HG02884 (cell line): ENCODE results near the gene SLC16A11.
"Not testable (repeated sequence)": the region's sequence is repeated elsewhere in the genome, so short reads cannot be mapped to it uniquely, and the experiment has no call there.

Source experiments
- ATAC-seq: cut with Tn5 transposase; IDR thresholded peaks from one replicate; pipeline ENCODE4 v1.9.1; 2021; ENCODE audit warnings: mild to moderate bottlenecking, moderate library complexity; ENCODE audit not compliant: unreplicated experiment

SLC16A11 gene

GRCh38 chr17:7060165-7060891, 16.4 kb upstream of the SLC16A11 start:
- ATAC-seq = no peak

DNA sequence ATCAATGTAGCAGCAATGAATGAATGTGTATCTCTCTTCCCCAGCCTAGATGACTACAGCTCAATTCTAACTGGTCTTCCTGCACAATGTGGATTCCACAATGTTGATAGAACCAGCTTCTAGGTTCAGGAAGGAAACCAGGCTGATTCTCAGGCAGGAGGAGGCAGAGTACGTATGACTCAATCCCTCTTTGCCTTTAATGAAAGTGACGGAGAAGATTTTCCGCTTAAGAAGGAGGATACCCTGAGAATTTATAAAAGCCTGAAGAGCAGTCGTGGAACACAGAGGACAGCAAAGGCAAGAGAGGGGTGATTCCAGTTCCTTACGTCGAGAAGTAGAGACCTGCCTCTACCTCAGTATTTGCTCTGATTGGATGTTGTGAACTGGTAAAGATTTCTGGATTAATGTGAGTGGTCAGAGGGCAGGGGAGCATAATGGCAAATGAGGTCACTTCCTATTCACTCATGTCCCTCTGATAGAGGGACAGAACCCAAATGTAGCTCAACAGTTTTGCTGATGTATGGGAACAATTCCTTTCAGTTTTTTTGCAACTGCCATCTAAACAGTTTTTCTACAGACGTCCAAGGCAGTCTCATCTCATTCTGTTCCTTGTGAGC, 15.0 kb upstream of the SLC16A11 start:
- ATAC-seq = no peak

GRCh38 chr17:7056386-7056785, 12.5 kb upstream of the SLC16A11 start:
- no peak for ATAC-seq

GRCh38 chr17:7050583-7050982, 6.7 kb upstream of the SLC16A11 start:
- ATAC-seq = not testable (repeated sequence)

DNA sequence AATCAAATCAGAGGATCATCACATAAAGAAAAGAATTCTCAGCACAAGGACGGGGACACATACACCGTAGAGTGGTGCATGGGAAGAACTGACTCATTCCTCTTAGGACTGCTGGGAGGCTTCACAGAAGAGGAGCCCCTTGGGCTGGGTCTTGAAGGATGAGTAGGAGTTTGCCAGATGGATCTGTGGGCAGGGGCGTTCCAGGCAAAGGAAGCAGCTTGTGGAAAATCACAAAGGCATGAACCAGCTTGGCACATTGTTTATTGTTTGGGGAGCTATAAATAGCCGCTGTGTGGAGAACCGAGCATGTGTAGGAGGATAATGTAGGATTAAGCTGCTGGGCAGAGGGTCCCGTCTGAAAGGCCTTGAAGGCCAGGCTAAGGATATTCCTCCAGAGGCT, 5.1 kb upstream of the SLC16A11 start:
- ATAC-seq = no peak

DNA sequence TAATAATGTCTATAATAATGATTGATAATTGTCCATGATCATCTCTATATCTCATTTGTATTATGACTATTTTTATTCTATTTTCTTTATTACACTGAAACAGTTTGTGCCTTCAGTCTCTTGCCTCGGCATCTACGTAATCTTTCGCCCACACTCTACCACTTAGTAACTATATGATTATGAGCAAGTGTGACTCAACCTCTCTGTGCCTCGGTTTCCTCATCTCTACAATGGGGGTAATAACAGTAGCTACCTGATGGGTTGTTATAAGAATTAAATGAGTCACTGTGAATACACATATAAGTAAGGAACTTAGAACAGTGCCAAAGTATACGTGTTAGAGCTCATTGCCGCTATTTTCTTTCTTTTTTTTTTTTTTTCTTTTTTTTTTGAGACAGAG, 3.7 kb upstream of the SLC16A11 start:
- no peak for ATAC-seq

GRCh38 chr17:7046725-7047397, 3.0 kb upstream of the SLC16A11 start:
- ATAC-seq = not testable (repeated sequence)

DNA sequence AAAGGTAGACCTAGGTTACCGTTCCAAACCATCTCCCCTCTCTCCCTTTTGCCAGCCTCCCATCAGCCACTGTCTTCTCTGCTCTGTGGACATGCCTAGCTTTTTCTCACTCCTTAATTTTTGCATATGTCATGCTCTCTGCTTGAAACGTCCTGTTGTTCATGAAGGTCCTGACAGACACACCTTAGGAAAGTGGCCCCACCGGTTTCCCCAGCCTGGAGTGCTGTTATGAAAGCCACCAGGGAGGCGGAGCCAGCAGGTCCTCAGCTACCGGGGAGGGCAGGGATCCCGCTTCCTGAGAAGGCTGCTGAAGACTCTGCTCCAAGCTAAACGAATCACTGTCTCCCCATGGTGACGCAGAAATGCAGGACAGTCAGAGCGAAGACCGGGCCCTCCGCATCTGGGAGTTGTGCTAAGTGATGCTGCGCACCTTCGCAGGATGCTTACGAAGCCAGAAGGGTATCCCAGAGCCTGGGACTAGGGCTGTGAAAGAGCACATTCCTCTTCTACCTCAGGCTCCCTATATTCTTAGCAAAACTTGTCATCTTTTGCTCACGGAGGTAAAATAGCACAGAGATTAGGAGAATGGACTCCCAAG, 2.3 kb upstream of the SLC16A11 start:
- ATAC-seq = no peak

DNA sequence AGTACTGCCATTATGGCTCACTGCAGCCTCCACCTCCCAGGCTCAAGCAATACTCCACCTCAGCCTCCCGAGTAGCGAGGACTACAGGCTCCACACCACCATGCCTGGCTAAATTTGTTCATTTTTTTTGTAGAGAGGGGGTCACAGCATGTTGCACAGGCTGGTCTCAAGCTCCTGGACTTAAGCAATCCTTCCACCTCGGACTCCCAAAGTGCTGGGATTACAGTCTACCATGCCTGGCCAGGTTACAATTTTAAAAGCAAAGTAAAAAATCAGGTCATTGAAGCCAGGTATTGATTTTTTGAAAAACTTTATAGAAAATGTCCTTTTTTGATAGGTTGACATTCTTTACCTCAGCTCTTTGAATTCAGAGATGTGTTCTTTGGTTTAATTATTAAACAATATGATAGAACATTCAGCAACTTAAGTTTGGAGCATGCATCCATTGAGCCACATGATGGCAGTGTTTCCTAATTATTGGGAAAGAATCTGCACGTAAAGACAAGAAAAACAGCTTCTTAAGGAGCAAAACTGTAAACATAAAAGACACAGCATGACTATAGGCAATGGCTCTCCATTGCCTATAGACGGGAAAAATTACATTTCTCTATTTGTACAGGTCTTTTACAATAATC, 1.7 kb upstream of the SLC16A11 start:
- ATAC-seq = no peak

DNA sequence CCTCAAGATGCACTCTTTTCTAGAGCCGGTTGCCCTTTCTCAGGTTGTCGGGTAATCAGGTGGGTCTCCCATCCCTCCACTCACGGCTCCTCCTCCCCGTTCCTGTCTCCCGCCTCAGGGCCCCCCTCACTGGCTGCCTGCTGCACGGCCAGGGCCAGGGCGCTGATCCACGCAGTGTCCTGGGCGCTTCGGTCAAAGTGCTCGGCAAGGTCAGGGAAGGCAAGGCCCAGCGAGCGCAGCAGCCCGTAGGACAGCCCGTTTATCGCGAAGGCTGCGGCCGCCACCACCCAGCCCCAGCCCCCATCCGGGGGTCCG, 753 bp downstream of the SLC16A11 start:
- ATAC-seq = no peak

- no peak for ATAC-seq
Observed at GRCh38 chr17:7042501-7043181, 1.3 kb downstream of the SLC16A11 start.

DNA sequence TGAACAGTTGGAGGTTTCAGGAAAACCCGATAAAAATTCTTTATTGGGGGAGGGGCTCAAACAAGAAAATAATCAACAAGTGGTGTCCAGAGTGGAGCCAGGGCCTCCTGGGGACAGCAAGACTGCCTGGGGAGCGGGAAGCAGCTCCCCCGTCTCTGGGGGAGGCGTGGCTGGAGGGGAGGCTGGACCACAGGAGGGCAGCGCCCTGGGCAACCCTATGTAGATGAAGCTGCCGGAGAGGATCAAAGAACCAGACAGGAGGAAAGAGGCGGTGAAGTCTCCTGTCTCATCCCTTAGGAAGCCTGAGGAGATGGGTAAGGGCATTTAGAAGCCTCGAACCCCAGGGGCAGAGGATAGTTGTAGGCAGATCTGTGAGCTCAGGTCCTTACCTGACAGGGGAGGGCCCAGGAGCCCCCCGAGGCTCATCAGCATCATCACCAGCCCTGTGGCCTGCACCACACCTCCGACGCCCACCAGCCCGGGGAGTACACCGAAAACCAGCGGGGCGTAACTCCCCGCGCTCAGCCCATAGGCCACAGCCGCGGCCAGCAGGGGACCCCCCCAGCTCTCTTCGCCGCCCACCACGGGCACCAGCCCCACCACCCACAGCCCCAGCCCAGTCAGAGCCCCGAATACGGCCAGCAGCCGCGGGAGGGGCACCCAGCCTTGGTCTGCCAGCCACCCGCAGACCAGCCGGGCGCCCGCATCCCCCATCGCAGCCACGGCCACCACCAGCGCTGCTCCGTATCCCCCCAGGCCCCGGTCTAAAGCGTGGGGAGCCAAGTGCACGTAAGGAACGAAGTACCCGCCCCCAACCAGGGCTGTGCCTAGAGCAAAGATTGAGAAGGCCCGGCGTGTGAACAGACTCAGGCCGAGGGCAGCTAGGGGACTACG, 2.0 kb downstream of the SLC16A11 start:
- no peak for ATAC-seq

- ATAC-seq = no peak
Observed at GRCh38 chr17:7039832-7040231, 4.1 kb downstream of the SLC16A11 start.

DNA sequence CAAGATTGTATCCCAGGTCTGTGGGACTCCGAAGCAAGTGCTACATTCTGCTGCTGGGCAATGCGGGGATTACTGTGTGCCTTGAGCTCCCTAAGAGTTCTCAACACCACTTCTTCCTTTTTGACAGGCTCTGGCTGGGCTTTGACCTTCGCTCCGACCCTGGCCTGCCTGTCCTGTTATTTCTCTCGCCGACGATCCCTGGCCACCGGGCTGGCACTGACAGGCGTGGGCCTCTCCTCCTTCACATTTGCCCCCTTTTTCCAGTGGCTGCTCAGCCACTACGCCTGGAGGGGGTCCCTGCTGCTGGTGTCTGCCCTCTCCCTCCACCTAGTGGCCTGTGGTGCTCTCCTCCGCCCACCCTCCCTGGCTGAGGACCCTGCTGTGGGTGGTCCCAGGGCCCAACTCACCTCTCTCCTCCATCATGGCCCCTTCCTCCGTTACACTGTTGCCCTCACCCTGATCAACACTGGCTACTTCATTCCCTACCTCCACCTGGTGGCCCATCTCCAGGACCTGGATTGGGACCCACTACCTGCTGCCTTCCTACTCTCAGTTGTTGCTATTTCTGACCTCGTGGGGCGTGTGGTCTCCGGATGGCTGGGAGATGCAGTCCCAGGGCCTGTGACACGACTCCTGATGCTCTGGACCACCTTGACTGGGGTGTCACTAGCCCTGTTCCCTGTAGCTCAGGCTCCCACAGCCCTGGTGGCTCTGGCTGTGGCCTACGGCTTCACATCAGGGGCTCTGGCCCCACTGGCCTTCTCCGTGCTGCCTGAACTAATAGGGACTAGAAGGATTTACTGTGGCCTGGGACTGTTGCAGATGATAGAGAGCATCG, 5.6 kb downstream of the SLC16A11 start:
- ATAC-seq = no peak

DNA sequence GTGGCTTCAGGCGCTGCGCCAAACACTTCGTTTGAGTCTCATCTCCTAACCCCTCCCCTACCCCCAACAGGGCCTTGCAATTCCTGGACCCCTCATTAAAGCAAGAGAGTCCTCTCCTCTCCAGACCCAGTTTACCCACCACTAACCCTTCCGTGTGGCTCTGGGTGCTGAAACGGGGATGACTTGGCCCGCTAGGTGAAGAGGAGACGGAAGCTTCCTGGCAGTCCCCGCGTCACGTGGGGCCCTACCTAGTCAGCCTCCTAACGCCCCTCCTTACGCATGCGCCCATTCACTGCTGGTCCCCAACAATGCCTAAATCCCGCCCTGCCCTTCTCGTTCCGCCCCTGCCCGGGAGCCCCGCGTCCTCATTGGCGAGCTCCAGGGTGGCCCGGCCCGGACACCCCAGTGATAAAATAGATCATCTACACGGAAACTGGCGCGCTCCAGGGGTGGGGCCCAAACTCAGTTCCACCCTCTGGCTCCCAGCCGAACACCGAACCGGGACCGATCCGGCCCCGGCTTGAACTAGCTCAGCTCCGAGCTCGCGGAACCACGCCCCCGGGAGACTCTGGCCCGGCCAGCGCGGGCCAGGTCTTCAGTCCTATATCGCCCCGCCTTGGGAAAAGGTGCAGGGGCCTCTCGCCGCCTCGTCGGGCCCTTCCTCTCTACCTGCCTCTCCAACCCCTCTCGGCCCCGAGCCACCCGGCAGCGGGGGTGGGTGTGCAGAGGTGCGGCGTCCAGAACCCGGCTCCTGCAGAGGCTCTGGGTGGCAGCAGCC, 8.1 kb downstream of the SLC16A11 start, which contains the start of gene SLC16A13:
Gene SLC16A13 (plus strand): TSS at position 425 of the 778 bp plus-strand sequence. CDS start 368 bp downstream, outside the sequence.
- peak; percentile 82 for ATAC-seq

DNA sequence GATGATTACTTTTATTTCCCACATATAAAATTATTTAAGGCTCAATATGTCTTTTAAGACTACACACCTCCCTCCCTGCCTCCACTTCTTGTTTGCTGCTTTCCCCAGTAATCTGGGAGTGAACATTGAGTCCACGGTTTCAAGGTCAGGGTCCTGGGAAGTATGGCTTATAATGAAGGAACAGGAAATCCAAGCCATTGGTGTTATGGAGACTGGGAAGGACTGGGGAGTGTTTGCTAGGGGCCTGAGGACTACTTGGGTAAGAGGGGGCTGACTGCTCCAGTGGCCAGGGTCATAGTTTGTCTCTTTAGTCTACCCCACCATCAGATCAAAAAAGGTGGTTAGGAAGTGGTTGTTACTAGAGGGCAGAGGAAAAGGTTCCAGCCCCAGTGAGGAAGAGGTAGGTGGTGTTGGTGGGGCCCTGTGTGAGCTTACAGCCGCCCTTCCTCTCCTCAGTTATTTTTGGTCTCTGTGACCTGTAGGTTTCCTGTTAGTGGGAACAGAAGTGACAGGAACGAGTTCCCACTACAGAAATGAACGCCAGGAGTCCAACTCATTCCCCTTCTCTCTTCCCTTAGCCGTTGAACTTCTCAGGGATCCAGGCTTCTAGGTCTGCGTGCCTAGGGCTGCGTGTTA, 8.8 kb downstream of the SLC16A11 start:
- peak; percentile 29 for ATAC-seq

DNA sequence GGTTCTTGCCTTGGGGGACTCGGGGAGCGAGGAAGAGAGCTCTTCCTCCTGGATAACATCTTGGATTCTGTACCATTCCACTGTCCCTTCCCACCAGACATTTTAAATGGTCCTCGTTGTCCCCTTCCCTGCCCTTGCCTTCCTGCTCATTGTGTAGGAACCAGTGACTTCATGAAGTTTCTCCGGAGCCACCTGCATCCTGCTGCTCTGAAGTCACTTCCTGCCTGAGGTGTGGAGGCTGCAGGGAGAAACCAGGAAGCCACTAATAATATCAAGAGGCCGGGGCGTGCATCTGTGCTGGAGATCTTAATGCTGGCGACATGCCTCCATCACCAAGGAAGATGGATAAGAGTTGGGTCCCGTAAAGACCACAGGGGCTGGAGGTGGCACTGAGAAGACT, 14.2 kb downstream of the SLC16A11 start:
- ATAC-seq = no peak

GRCh38 chr17:7029096-7029495, 14.8 kb downstream of the SLC16A11 start:
- ATAC-seq = no peak
